ENCODE data around the gene PATE1. TPM values are rescaled to one million over a fixed set of nuclear protein-coding genes. Genes with fewer than 3 reads are reported as not detected.

PATE1 gene
- total RNA-seq, 1 experiment from 2014 or later: not detected

- TF ChIP-seq CTCF (IDR thresholded peaks at IDR 0.05): no peak
- no peak for TF ChIP-seq TCF7L2 (IDR thresholded peaks at IDR 0.05; ENCODE audit: low read depth, low read length)
- TF ChIP-seq POLR2AphosphoS5 (IDR thresholded peaks at IDR 0.05; ENCODE audit: low read depth, low read length): no peak
- no peak for TF ChIP-seq SIN3A (IDR thresholded peaks at IDR 0.05; ENCODE audit: borderline replicate concordance, insufficient read depth, low read depth, low read length)
- TF ChIP-seq REST (IDR thresholded peaks at IDR 0.05; ENCODE audit: insufficient read depth in 1 of 2, low read depth in 2 of 2, low read length in 1 of 2): no peak
Measured at GRCh38 chr11:125740617-125741016, 5.5 kb upstream of the PATE1 start.

GRCh38 chr11:125743681-125744080, 2.4 kb upstream of the PATE1 start:
- no TSS peak for BruUV-seq (replicated peaks)
- no peaks in the 10 kb centered on the region for H3K9me3 ChIP-seq (ENCODE audit: control insufficient read depth, insufficient read depth, low read depth, low read length)
- intact Hi-C loops (cut with micrococcal nuclease; ENCODE audit: unreplicated experiment): no loop called here

More at GRCh38 chr11:125740617-125741016, 5.5 kb upstream of the PATE1 start:
- Histone ChIP-seq H3K27me3 (ENCODE audit: control insufficient read depth, insufficient read depth, low read length) (peaks cover 6% of the 10 kb centered on the region), H3K4me3 (ENCODE audit: low read depth in 2 of 2, low read length in 2 of 2) (no peak overlapping the region), H3K9me3 (ENCODE audit: control insufficient read depth, insufficient read depth, low read depth, low read length) (no peaks in the 10 kb centered on the region), H3K36me3 (ENCODE audit: control insufficient read depth, insufficient read depth, low read length) (no peaks in the 10 kb centered on the region), H3K4me1 (ENCODE audit: control insufficient read depth, insufficient read depth, low read length) (no peaks in the 10 kb centered on the region), H3K27ac (ENCODE audit: low read length) (no peak overlapping the region)
- ATAC-seq (no peak), DNase-seq (ENCODE audit: low read depth, low spot score) (no peak)
- BruUV-seq (replicated peaks): no TSS peak
- intact Hi-C loops (cut with micrococcal nuclease; ENCODE audit: unreplicated experiment) (no loop called here), in situ Hi-C loops (cut with HindIII; ENCODE audit: low pct_unique_long_range_greater_than_20kb, low sequenced_read_pairs) (no loop called here)
- POLR2A ChIA-PET: no interaction called here
- CTCF ChIA-PET: no interaction called here

More at GRCh38 chr11:125743681-125744080, 2.4 kb upstream of the PATE1 start:
- in situ Hi-C loops (cut with HindIII; ENCODE audit: low pct_unique_long_range_greater_than_20kb, low sequenced_read_pairs): no loop called here
- H3K4me1 ChIP-seq (ENCODE audit: control insufficient read depth, insufficient read depth, low read length): no peaks in the 10 kb centered on the region
- no peak for ATAC-seq
- no peak overlapping the region for H3K27ac ChIP-seq (ENCODE audit: low read length)
- no peak for DNase-seq (ENCODE audit: low read depth, low spot score)
- H3K36me3 ChIP-seq (ENCODE audit: control insufficient read depth, insufficient read depth, low read length): no peaks in the 10 kb centered on the region
- H3K27me3 ChIP-seq (ENCODE audit: control insufficient read depth, insufficient read depth, low read length): peaks cover 8% of the 10 kb centered on the region
- ChIA-PET POLR2A (no interaction called here), CTCF (no interaction called here)
- H3K4me3 ChIP-seq (ENCODE audit: low read depth in 2 of 2, low read length in 2 of 2): no peak overlapping the region
- TF ChIP-seq POLR2AphosphoS5 (IDR thresholded peaks at IDR 0.05; ENCODE audit: low read depth, low read length) (no peak), REST (IDR thresholded peaks at IDR 0.05; ENCODE audit: insufficient read depth in 1 of 2, low read depth in 2 of 2, low read length in 1 of 2) (no peak), TCF7L2 (IDR thresholded peaks at IDR 0.05; ENCODE audit: low read depth, low read length) (no peak), SIN3A (IDR thresholded peaks at IDR 0.05; ENCODE audit: borderline replicate concordance, insufficient read depth, low read depth, low read length) (no peak), CTCF (IDR thresholded peaks at IDR 0.05) (no peak)
